ENCODE data around the gene SMC3. TPM values are rescaled to one million over a fixed set of nuclear protein-coding genes. Genes with fewer than 3 reads are reported as not detected.

Gene SMC3
- polyA plus RNA-seq, 2 of the 4 experiments (the other 2 are of a cell fraction): 59.5 to 60.5 TPM

DNA sequence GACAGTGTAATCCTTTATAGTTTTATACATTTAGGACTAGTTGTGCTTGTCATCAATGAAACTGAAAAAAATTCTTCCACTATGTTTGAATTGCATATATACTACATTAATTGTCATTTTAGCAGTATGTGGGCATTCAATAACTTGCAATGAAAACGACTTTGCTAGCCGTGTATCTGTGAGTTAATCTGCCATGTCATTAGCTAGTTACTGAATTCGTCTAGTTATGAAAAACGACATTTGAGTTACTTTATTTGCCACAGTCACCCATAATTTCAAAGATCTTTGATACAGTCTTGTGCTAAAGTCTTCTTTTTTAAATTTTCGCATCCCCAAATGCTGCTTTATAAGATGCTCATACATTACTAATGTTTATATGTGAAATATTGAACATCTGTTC is 18.3 kb upstream of the SMC3 start:
- ChIA-PET POLR2A (no interaction called here), CTCF (interaction anchor here (1.2 to 4.7 kb wide), 6 partner anchors 8 to 242 kb away, joined by 3 to 65 read pairs (median 7); partner anchors contain the start of gene SMNDC1)
- peak; percentile 80; the same call in 1 of the 2 replicates for TF ChIP-seq CBX8 (IDR thresholded peaks at IDR 0.05)
- 0 out of 2 replicates have a peak, but pooled peaks have one; percentile 63 for TF ChIP-seq RNF2 (IDR thresholded peaks at IDR 0.05; ENCODE audit: borderline replicate concordance, low read depth)
- TF ChIP-seq CBX2 (IDR thresholded peaks at IDR 0.05; ENCODE audit: borderline replicate concordance, low read depth): no peak
- DNase-seq (ENCODE audit: low read depth in 1 of 2, low spot score in 1 of 2): no peak
- ATAC-seq: no peak
- Histone ChIP-seq H3K4me3 (no peak overlapping the region), H3K27ac (no peak overlapping the region), H3K4me2 (no peak overlapping the region), H3K9me3 (no peaks in the 10 kb centered on the region), H3K4me1 (peaks cover 10% of the 10 kb centered on the region)
- 45% methylated on average over 5 of the region's 5 CpGs for WGBS (ENCODE audit: missing lambda C conversion rate)
- FAIRE-seq: no peak

DNA sequence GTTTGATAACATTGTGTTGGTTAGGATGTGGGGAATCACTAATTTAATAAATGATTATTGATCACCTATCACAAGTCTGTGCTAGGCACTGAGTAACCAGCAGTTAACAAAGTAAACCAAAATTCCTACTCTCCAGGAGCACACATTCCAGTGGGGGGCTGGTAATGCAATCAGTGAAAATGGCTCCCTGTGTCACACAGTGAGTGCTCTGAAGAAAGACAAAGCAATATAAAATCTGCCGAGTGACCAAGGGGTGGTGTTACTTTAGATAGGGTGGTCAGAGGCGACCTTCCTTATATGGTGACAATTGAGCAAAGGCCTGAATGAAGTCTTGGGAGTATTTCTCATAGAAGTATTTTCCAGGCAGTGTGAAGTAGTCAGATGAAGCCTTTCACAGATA is 13.6 kb upstream of the SMC3 start:
- no peak overlapping the region for H3K4me2 ChIP-seq
- ATAC-seq (no peak), FAIRE-seq (no peak), DNase-seq (ENCODE audit: low read depth in 1 of 2, low spot score in 1 of 2) (no peak)
- H3K27ac ChIP-seq: no peak overlapping the region
- no peak overlapping the region for H3K4me3 ChIP-seq
- no peaks in the 10 kb centered on the region for H3K4me1 ChIP-seq
- CTCF ChIA-PET: no interaction called here
- WGBS (ENCODE audit: missing lambda C conversion rate): 38% methylated on average over 2 of the region's 2 CpGs
- TF ChIP-seq HOXB5 (CRISPR knock-in tag; IDR thresholded peaks at IDR 0.05) (no peak), ZNF302 (CRISPR knock-in tag; IDR thresholded peaks at IDR 0.05) (no peak), ZC3H11A (IDR thresholded peaks at IDR 0.05) (no peak), RCOR1 (IDR thresholded peaks at IDR 0.05; ENCODE audit: low read depth, low read length) (no peak), EP300 (IDR thresholded peaks at IDR 0.05) (no peak)
- POLR2A ChIA-PET: no interaction called here
- H3K9me3 ChIP-seq: no peaks in the 10 kb centered on the region

DNA sequence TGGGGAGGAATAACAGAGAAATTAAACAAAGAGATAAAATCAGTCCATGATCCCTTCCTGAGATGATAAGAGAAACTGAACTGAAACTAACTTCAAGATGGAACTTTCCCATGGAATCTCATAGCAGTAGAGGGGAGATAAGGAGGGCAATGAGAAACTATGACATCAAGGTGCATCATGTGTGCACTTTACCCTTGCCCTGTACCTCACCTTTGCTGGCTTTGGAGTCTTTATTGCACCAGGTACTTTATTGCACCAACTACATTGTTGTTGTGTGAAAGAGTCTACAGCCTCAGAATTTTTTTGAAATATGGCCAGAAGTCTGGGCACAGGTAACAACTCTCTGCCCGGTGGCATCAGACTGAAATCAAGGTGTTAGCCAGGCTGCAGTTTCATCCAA is 11.2 kb upstream of the SMC3 start:
- H3K9me3 ChIP-seq: peaks cover 2% of the 10 kb centered on the region; the same call in 1 of the 3 replicates
- no peak for TF ChIP-seq ESRRA (IDR thresholded peaks at IDR 0.05; ENCODE audit: borderline replicate concordance, low read length)
- WGBS (ENCODE audit: missing lambda C conversion rate): 25% methylated on average over 1 of the region's 1 CpG
- H3K27ac ChIP-seq: no peak overlapping the region
- no peak for DNase-seq (ENCODE audit: low read depth in 1 of 2, low spot score in 1 of 2)
- no peak overlapping the region for H3K4me2 ChIP-seq
- no peaks in the 10 kb centered on the region for H3K4me1 ChIP-seq
- H3K4me3 ChIP-seq: no peak overlapping the region
- CTCF ChIA-PET: no interaction called here
- FAIRE-seq: no peak
- no peak for ATAC-seq
- POLR2A ChIA-PET: no interaction called here

DNA sequence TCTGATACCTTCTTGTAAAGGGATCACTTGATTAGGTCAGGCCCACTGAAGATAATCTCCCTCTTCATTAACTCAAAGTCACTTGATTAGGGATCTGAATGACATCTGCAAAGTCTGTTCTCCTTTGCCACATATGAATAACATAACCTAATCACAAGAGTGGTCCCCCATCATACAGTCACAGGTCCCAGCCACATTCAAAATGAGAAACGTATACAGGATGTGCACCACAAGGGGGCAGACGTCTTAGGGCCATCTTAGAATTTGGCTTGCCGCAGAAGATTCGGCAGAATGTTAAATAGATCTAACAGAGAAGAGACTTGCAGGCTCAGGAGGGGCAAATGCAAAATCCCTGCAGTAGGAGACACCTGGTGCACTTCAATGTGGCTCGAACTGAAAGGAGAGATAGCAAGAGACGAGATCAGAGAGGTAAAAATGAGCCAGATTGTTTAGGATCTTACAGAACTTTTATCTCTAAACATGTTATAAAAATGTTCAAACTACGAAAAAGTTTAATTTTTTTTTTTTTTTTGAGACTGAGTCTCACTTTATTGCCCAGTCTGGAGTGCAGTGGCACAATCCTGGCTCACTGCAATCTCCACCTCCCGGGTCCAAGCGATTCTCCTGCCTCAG is 10.4 kb upstream of the SMC3 start:
- no peak for FAIRE-seq
- TF ChIP-seq RAD21 (conservative IDR thresholded peaks at IDR 0.05 in 1 of 2, IDR thresholded peaks at IDR 0.05 in 1 of 2) (peak; percentile 36 to 51; a peak in 4 of 5 replicates), HEYL (CRISPR knock-in tag; IDR thresholded peaks at IDR 0.05) (no peak)
- TF ChIP-seq, protein P1, sequence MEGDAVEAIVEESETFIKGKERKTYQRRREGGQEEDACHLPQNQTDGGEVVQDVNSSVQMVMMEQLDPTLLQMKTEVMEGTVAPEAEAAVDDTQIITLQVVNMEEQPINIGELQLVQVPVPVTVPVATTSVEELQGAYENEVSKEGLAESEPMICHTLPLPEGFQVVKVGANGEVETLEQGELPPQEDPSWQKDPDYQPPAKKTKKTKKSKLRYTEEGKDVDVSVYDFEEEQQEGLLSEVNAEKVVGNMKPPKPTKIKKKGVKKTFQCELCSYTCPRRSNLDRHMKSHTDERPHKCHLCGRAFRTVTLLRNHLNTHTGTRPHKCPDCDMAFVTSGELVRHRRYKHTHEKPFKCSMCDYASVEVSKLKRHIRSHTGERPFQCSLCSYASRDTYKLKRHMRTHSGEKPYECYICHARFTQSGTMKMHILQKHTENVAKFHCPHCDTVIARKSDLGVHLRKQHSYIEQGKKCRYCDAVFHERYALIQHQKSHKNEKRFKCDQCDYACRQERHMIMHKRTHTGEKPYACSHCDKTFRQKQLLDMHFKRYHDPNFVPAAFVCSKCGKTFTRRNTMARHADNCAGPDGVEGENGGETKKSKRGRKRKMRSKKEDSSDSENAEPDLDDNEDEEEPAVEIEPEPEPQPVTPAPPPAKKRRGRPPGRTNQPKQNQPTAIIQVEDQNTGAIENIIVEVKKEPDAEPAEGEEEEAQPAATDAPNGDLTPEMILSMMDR (IDR thresholded peaks at IDR 0.05): peak; percentile 62
- peaks cover 2% of the 10 kb centered on the region; the same call in 1 of the 3 replicates for H3K9me3 ChIP-seq

DNA sequence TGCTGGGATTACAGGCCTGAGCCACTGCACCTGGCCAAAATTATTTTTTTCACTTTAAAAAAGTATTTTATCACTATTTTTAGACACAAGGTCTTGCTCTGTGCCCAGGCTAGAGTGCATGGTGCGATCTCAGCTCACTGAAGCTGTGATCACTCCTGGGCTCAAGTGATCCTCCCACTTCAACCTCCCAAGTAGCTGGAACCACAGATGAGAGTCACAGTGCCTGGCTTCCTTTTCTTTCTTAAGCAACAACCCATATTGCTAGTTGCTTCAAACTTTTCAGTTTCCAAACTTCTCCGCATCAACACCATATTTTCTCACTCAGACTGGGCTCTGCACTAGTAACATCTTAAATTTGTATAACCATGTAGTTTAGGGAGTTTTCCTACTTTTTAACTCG is 9.5 kb upstream of the SMC3 start:
- DNase-seq (ENCODE audit: low read depth in 1 of 2, low spot score in 1 of 2) (no peak), FAIRE-seq (no peak), ATAC-seq (no peak)
- ChIA-PET POLR2A (no interaction called here), CTCF (interaction anchor here (0.7 to 1.4 kb wide), 9 partner anchors 8 to 251 kb away, joined by 3 to 10 read pairs (median 3); no protein-coding TSS in a partner anchor)
- 68% methylated on average over 3 of the region's 3 CpGs for WGBS (ENCODE audit: missing lambda C conversion rate)
- Histone ChIP-seq H3K4me1 (no peaks in the 10 kb centered on the region), H3K4me3 (no peak overlapping the region), H3K27ac (no peak overlapping the region), H3K4me2 (no peak overlapping the region), H3K9me3 (peaks cover 2% of the 10 kb centered on the region; the same call in 1 of the 3 replicates)
- TF ChIP-seq, protein P2, sequence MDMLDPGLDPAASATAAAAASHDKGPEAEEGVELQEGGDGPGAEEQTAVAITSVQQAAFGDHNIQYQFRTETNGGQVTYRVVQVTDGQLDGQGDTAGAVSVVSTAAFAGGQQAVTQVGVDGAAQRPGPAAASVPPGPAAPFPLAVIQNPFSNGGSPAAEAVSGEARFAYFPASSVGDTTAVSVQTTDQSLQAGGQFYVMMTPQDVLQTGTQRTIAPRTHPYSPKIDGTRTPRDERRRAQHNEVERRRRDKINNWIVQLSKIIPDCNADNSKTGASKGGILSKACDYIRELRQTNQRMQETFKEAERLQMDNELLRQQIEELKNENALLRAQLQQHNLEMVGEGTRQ (IDR thresholded peaks at IDR 0.05): no peak
- TF ChIP-seq, protein P3, sequence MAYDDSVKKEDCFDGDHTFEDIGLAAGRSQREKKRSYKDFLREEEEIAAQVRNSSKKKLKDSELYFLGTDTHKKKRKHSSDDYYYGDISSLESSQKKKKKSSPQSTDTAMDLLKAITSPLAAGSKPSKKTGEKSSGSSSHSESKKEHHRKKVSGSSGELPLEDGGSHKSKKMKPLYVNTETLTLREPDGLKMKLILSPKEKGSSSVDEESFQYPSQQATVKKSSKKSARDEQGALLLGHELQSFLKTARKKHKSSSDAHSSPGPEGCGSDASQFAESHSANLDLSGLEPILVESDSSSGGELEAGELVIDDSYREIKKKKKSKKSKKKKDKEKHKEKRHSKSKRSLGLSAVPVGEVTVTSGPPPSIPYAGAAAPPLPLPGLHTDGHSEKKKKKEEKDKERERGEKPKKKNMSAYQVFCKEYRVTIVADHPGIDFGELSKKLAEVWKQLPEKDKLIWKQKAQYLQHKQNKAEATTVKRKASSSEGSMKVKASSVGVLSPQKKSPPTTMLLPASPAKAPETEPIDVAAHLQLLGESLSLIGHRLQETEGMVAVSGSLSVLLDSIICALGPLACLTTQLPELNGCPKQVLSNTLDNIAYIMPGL (CRISPR knock-in tag; IDR thresholded peaks at IDR 0.05; ENCODE audit: borderline replicate concordance): no peak
- TF ChIP-seq, protein P4, sequence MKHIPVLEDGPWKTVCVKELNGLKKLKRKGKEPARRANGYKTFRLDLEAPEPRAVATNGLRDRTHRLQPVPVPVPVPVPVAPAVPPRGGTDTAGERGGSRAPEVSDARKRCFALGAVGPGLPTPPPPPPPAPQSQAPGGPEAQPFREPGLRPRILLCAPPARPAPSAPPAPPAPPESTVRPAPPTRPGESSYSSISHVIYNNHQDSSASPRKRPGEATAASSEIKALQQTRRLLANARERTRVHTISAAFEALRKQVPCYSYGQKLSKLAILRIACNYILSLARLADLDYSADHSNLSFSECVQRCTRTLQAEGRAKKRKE (CRISPR knock-in tag; IDR thresholded peaks at IDR 0.05; ENCODE audit: low read depth): no peak
- TF ChIP-seq POLR2AphosphoS2 (conservative IDR thresholded peaks at IDR 0.05; ENCODE audit: low read length) (no peak), RFX5 (IDR thresholded peaks at IDR 0.05) (no peak), EHF (CRISPR knock-in tag; IDR thresholded peaks at IDR 0.05) (no peak)

More for the DNA sequence above, 10.4 kb upstream of the SMC3 start:
- 0 out of 6 replicates have a peak overlapping the region, but pooled peaks of 1 of the 2 experiments have one; percentile 7 for H3K27ac ChIP-seq
- no peak overlapping the region for H3K4me3 ChIP-seq
- H3K4me1 ChIP-seq: no peaks in the 10 kb centered on the region
- POLR2A ChIA-PET: no interaction called here
- CTCF ChIA-PET: interaction anchor here (0.8 to 1.4 kb wide), 7 partner anchors 8 to 250 kb away, joined by 3 to 10 read pairs (median 3); no protein-coding TSS in a partner anchor
- H3K4me2 ChIP-seq: peak overlapping the region; percentile 31
- peak; percentile 90 to 95 for ATAC-seq
- WGBS (ENCODE audit: missing lambda C conversion rate): 36% methylated on average over 9 of the region's 9 CpGs
- DNase-seq (ENCODE audit: low read depth in 1 of 2, low spot score in 1 of 2): peak; percentile 73 to 74
